ENCODE measurements around the gene OR52B6.

GRCh38 chr11:5580577-5580976 lies at the start of gene OR52B6:
- no peak for TF ChIP-seq EZH2phosphoT487 (IDR thresholded peaks at IDR 0.05; ENCODE audit: borderline replicate concordance, low read length)
- TF ChIP-seq CTCF (IDR thresholded peaks at IDR 0.05; ENCODE audit: low read depth, low read length, poor library complexity, severe bottlenecking): no peak

All from DOHH2 (cell line).